Skeletal muscle satellite cell (primary cell): ENCODE data around the gene SLC22A16.

Experiments used
- H3K27me3 ChIP-seq: 2 replicates; pipeline ENCODE4 v1.7.0; 2013; ENCODE audit warnings: low read length; ENCODE audit not compliant: control insufficient read depth, insufficient read depth
- H3K36me3 ChIP-seq: 2 replicates; pipeline ENCODE4 v1.7.0; 2013; ENCODE audit warnings: mild to moderate bottlenecking, control low read depth, low read length; ENCODE audit not compliant: insufficient read depth
- H3K4me1 ChIP-seq: 2 replicates; pipeline ENCODE4 v1.7.0; 2013; ENCODE audit warnings: low read length; ENCODE audit not compliant: control insufficient read depth, insufficient read depth
- H3K4me2 ChIP-seq: 2 replicates; pipeline ENCODE4 v1.7.0; 2013; ENCODE audit warnings: mild to moderate bottlenecking, low read length
- H3K4me3 ChIP-seq: 2 replicates; pipeline ENCODE4 v1.7.0; 2013; ENCODE audit warnings: low read length
- H3K9ac ChIP-seq: 2 replicates; pipeline ENCODE4 v1.7.0; 2013; ENCODE audit warnings: mild to moderate bottlenecking, low read depth, low read length, moderate library complexity
- H3K9me3 ChIP-seq: replicated peaks from 2 replicates; pipeline ENCODE4 v1.7.0; 2013; ENCODE audit warnings: mild to moderate bottlenecking, control low read depth, low read length

Gene SLC22A16

DNA sequence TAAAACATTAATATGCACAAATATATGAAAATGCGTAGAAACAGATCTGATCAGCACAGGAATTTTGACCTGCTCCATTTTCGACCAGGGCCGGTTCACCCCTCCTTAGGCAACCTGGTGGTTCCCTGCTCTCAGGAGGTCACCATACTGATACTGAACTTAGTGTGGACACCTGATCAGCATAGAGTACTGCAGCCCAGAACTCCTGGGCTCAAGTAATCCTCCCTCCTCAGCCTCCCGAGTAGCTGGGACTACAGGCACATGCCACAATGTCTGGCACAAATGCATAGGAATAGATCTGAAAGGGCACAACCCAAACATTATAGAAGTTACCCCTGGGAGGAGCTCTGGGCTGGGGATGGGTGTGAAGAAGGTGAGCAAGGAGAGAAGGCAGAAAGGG is 36.4 kb downstream of the SLC22A16 start:
- Histone ChIP-seq H3K36me3 (no peaks in the 10 kb centered on the region), H3K9ac (no peak overlapping the region), H3K27me3 (peaks cover 34% of the 10 kb centered on the region), H3K4me2 (no peak overlapping the region), H3K9me3 (no peaks in the 10 kb centered on the region), H3K4me1 (no peaks in the 10 kb centered on the region), H3K4me3 (no peak overlapping the region)

DNA sequence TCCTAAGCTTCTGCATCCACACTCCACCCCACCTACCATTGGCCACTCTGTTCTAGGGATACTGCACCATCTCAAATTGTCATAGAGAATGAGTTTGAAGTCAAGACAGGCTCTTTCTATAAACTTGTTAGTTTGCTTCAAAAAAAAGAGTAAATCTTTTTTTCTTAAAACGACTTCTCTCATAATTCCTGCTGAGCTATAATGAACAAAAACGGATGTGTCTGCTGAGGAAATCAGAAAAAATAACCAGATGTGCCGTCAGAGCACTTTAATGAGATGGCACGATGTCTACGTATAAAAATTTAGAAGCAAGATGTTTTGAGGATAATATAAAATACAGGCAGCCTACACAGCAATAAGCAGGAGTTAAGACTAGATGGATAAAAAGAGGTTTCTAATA is 37.1 kb downstream of the SLC22A16 start:
- Histone ChIP-seq H3K27me3 (peaks cover 33% of the 10 kb centered on the region), H3K4me1 (no peaks in the 10 kb centered on the region), H3K4me3 (no peak overlapping the region), H3K9me3 (no peaks in the 10 kb centered on the region), H3K9ac (no peak overlapping the region), H3K36me3 (no peaks in the 10 kb centered on the region), H3K4me2 (no peak overlapping the region)

DNA sequence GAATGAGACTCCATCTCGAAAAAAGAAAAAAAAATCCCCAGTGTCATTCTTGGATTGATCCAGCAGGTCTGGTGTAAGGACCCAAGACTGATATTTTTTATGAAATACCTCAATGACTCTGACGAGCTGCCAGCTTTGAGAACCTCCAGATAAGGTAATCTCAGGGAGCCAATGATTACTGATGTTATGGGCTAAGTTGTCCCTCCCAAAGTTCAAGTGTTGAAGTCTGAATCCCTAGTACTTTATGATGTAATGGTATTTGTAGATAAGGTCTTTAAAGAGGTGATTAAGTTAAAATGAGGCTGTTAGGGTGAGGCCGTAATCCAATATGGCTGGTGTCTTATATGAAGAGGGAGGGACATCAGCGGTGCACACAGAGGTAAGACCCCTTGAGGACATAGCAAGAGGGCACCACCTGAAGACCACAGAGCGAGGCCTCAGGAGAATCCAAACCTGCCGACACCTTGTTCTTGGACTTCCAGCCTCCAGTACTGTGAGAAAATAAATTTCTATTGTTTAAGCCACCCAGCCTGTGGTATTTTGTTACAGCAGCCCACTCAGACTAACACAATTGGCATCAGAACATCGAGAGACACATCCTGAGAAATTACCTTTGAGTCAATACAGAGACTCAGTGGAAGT is 41.3 kb downstream of the SLC22A16 start:
- H3K9me3 ChIP-seq = no peaks in the 10 kb centered on the region
- H3K4me1 ChIP-seq = no peaks in the 10 kb centered on the region
- no peak overlapping the region for H3K4me3 ChIP-seq
- H3K9ac ChIP-seq = no peak overlapping the region
- no peak overlapping the region for H3K4me2 ChIP-seq
- no peaks in the 10 kb centered on the region for H3K36me3 ChIP-seq
- H3K27me3 ChIP-seq = peaks cover 37% of the 10 kb centered on the region

DNA sequence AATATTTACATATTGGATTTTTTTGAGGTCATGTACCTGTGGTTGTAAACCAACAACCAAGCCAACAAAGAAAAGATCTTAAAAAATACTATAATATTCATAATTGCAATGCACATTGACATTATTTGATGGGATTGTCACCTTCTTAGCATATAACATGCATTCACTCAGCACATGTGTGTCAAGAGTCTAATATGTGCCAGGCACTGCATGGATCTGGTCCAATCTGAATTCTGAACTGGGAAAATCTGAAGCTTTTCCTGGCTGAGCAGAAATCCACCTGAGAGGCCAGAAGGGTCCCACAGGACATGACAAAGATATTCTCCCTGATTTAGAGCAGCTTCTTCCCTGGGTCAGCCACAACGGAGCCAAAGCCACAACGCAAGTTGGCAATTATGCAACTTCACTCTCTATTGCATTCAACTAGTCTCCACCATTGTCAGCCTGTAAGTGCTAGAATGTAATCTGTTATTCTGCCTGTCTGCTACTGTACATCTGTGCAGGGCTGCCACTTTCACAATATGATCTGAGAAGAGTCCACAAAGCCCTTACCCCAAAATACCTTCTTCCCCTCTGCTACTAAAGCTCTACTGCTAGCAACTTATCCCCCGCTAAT is 44.0 kb downstream of the SLC22A16 start:
- Histone ChIP-seq H3K36me3 (no peaks in the 10 kb centered on the region), H3K4me3 (no peak overlapping the region), H3K4me1 (no peaks in the 10 kb centered on the region), H3K9ac (no peak overlapping the region), H3K27me3 (peaks cover 49% of the 10 kb centered on the region), H3K4me2 (no peak overlapping the region), H3K9me3 (no peaks in the 10 kb centered on the region)

DNA sequence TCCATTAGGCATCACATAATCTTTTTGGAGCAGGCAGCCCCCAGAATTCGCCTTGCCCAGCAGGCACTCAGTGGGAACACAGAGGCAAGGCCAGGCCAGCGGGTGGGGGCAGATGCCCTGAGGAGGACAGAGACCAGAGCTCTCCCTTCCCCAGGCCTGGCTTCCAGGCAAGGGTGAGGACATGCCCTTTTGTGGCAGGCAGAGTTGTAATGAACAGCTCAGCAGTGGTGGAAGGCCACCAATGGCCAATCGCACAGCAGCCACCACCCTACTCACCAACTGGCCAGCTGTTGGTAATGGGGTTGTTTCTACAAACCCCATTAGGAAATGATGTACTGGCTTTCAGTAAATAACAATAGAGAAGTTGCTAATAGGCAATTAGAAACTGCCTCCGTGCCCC is 45.7 kb downstream of the SLC22A16 start:
- no peaks in the 10 kb centered on the region for H3K36me3 ChIP-seq
- no peaks in the 10 kb centered on the region for H3K9me3 ChIP-seq
- no peak overlapping the region for H3K4me3 ChIP-seq
- no peaks in the 10 kb centered on the region for H3K4me1 ChIP-seq
- no peak overlapping the region for H3K9ac ChIP-seq
- H3K27me3 ChIP-seq = peaks cover 58% of the 10 kb centered on the region
- no peak overlapping the region for H3K4me2 ChIP-seq

DNA sequence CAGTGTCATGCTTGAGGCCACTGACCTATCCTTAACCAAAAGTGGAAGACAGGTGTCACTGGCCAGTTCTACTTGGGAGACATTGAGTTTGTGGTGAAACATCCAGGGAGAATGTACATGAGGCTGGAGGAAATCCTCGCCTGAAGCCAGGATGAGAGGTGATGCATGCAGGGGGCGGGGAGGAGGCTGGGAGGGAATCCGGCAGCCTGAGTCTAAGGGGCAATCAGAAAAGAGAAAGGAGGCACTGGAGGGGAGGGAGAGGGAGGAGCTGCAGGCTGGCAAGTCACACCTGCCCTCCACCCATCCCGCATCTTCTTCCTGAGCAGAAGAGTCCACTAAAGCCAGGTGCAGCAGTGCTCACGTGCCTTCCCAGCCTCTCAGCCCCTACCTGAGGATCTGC is 46.2 kb downstream of the SLC22A16 start:
- Histone ChIP-seq H3K27me3 (peaks cover 63% of the 10 kb centered on the region), H3K4me2 (no peak overlapping the region), H3K4me1 (no peaks in the 10 kb centered on the region), H3K36me3 (no peaks in the 10 kb centered on the region), H3K9me3 (no peaks in the 10 kb centered on the region), H3K4me3 (no peak overlapping the region), H3K9ac (no peak overlapping the region)

DNA sequence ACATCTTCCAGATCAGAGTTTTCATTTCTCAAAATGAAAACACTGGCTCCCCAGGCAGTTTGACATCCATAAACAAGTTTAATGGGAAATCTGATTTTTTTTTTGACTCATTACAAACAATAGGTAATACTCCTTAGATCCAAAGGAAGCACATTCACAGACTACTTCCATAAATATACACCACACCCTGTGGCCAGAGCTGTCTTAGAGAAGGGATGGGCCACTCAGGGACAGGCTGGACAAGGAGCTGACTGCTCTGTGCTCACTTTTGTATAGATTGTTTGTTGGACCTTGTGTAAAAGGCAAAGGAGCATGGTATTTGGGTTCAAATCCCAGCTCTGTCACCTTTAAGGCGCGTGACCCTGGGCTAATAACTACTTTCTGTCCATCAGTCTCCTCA is 48.3 kb downstream of the SLC22A16 start:
- Histone ChIP-seq H3K27me3 (peaks cover 72% of the 10 kb centered on the region), H3K9me3 (no peaks in the 10 kb centered on the region), H3K9ac (no peak overlapping the region), H3K4me2 (no peak overlapping the region), H3K36me3 (no peaks in the 10 kb centered on the region), H3K4me3 (no peak overlapping the region), H3K4me1 (no peaks in the 10 kb centered on the region)

DNA sequence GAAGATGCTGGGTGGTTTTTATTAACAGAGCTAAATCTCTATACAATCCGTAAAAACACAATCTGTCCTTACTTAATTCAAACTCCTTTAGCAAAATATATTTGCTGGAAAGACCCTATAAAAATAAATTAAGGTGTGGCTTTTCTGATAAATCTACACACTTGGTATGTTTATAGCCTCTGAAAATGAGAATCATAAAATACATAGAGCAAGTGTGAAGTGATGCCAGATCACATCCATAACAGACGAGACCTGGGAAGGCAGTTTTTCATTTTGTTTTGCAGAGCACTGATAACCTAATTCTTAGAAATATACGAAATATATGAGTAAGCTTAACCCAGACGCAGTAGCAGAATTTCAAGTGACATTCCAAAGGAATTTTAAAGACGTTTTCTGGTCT is 50.6 kb downstream of the SLC22A16 start:
- H3K4me3 ChIP-seq = no peak overlapping the region
- peaks cover 56% of the 10 kb centered on the region for H3K27me3 ChIP-seq
- H3K4me2 ChIP-seq = no peak overlapping the region
- H3K4me1 ChIP-seq = no peaks in the 10 kb centered on the region
- no peak overlapping the region for H3K9ac ChIP-seq
- H3K9me3 ChIP-seq = no peaks in the 10 kb centered on the region
- no peaks in the 10 kb centered on the region for H3K36me3 ChIP-seq

DNA sequence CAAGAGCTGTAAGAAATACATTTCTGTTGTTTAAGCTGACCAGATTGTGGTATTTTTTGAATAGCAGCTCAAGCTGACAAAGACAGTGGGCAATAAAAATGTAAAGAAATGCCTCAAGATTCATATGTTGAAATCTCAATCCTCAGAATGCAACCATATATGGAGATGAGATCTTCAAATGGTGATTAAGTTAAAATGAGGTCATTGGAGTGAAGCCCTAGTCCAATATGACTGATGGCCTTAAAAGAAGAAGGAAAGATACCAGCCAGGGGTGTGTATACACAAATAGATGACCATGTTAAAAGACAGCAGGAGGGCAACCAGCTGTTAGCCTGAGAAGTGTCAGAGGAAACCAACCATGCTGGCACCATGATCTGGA is 54.0 kb downstream of the SLC22A16 start:
- Histone ChIP-seq H3K4me2 (no peak overlapping the region), H3K4me3 (no peak overlapping the region), H3K9me3 (no peaks in the 10 kb centered on the region), H3K9ac (no peak overlapping the region), H3K4me1 (no peaks in the 10 kb centered on the region), H3K27me3 (peaks cover 44% of the 10 kb centered on the region), H3K36me3 (no peaks in the 10 kb centered on the region)

DNA sequence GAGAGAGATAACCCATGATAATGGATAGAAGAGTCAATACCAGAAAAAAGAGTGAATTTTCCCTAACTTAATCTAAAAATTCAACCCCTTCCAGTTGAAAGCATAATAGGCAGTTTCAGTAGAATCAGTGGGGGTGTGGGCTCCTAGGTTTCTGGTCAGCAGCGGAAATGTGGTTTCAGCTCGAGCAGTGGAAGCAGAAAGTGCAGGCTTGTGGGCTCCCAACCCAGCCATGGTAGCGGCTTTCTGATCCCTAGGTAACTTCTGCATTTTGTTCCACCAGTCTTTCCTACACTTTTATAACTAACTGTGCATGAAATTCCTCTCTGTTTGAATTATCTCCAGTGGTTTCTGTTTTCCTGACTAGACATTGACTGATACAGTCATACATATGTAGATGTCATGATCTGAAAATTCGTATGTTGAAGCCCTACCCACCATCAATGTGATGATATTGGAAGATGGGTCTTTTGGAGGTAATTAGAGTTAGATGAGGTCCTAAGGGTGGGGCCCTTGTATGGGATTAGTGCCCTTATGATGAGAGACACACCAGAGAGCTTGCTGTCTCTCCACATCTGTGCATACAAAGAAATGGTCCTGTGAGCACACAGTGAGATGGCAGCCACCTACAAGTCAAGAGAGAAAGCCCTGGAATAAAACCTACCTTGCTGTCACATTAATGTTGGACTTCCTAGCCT is 54.5 kb downstream of the SLC22A16 start:
- H3K27me3 ChIP-seq = peaks cover 44% of the 10 kb centered on the region
- H3K4me3 ChIP-seq = no peak overlapping the region
- no peaks in the 10 kb centered on the region for H3K9me3 ChIP-seq
- H3K4me2 ChIP-seq = no peak overlapping the region
- H3K36me3 ChIP-seq = no peaks in the 10 kb centered on the region
- H3K4me1 ChIP-seq = no peaks in the 10 kb centered on the region
- H3K9ac ChIP-seq = no peak overlapping the region

DNA sequence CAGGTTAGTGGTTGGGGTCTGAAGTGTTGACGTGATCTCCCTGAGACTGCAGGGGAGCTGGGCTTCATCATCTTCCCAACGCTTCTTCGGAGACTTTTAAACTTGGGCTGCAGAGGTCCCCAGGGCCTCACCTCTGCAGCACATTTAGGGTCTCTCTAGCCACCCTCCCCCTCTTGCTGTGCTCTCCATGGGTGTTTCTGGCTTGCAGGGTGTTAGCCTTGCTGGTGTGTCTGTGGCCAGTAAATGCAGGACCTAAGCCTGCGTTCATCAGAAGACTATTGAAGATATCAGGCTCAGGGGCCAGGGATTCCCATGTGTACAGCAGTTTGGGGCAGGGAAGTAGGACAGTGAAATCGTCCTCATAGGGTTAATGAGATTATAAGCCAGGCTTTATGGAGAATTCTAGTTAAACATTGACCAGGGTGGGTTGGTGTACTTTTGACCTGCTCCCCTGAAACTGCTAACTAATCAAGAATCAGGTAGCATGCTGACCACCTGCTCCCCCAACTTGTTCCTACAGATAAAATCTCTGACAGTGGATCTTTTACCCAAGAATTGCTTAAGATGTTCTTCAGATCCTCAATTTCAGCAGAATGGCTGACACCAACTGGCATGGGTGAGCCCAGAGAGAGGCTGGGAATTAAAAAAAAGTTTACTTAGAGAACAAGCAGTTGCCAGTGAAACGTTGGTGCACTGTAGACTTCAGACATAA is 57.2 kb downstream of the SLC22A16 start:
- Histone ChIP-seq H3K9me3 (no peaks in the 10 kb centered on the region), H3K9ac (no peak overlapping the region), H3K36me3 (no peaks in the 10 kb centered on the region), H3K4me3 (no peak overlapping the region), H3K4me2 (no peak overlapping the region), H3K4me1 (peaks cover 20% of the 10 kb centered on the region), H3K27me3 (peaks cover 24% of the 10 kb centered on the region)
